PC-9 (cell line): ENCODE data around the gene ABCG5.

Experiments
- EZH2 ChIP-seq: fragments of 200-600 bp; sonication (generic); IDR thresholded peaks from 2 replicates; pipeline ENCODE4 v1.8.0; 2017; ENCODE audit warnings: antibody characterized with exemption, low read depth
- TF ChIP-seq, protein P1 (sequence below): fragments of 200-600 bp; sonication (generic); conservative IDR thresholded peaks from 2 replicates; pipeline ENCODE4 v1.6.1; 2017; ENCODE audit warnings: mixed run types, antibody characterized with exemption, mild to moderate bottlenecking, moderate library complexity

DNA sequence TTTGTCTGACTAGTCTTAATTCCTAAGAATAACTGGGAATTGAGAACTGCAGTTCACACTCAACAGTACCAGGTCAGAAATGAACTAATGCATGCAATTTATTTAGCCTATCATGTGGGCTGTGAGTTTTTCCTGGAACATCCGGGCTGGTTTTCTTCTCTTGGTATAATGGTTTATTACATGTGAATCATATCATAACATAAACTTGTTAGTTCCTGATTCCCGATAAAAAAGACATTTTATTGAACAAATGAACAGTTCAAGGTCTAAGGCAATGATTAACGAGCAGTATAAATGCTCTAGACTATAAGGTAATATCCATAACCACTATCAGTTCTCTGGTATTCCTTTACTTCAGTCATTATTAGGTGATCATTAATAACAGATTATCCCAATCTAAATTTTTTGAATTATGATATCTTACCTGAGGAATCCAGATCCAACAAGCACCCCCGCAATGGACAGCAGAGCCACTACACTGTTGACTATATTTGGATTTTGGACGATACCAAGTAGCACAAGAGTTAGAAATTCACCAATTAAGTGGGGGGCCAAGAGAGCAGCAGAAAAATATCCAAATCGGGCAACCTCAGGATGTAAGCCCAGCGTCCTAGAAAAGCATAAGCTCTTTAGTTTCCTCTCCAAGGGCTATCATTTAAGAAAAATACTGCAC is 19.0 kb downstream of the ABCG5 start:
- no peak for TF ChIP-seq EZH2
- TF ChIP-seq, protein P1, sequence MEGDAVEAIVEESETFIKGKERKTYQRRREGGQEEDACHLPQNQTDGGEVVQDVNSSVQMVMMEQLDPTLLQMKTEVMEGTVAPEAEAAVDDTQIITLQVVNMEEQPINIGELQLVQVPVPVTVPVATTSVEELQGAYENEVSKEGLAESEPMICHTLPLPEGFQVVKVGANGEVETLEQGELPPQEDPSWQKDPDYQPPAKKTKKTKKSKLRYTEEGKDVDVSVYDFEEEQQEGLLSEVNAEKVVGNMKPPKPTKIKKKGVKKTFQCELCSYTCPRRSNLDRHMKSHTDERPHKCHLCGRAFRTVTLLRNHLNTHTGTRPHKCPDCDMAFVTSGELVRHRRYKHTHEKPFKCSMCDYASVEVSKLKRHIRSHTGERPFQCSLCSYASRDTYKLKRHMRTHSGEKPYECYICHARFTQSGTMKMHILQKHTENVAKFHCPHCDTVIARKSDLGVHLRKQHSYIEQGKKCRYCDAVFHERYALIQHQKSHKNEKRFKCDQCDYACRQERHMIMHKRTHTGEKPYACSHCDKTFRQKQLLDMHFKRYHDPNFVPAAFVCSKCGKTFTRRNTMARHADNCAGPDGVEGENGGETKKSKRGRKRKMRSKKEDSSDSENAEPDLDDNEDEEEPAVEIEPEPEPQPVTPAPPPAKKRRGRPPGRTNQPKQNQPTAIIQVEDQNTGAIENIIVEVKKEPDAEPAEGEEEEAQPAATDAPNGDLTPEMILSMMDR: no peak
